GM12872 (cell line): ENCODE results near the gene UCN2.

ENCODE experiments used
- CTCF ChIP-seq: IDR thresholded peaks from 3 replicates; pipeline ENCODE4 v1.5.1; 2011; ENCODE audit warnings: low read depth, mild to moderate bottlenecking, low read length, moderate library complexity; ENCODE audit not compliant: insufficient read depth

The UCN2 gene

DNA sequence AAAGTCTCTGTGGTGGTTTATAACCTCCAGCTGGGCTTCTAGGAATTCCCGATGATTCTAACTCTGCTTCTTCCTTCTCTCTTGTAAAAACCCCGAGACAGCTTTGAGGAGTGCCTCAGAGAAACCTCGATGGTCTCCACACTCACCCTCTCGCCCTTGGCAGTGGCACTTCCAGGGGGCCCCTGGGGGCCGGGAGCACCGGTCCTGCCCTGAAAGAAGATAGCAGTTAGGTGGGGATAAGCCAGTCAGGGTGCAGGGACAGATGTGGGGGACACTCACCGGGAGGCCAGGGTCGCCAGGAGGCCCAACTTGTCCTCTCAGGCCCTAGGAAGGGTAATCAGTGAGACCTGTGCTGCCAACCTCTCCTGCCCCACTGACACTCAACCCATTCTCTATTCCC, 21.8 kb upstream of the UCN2 start:
- no peak for TF ChIP-seq CTCF

DNA sequence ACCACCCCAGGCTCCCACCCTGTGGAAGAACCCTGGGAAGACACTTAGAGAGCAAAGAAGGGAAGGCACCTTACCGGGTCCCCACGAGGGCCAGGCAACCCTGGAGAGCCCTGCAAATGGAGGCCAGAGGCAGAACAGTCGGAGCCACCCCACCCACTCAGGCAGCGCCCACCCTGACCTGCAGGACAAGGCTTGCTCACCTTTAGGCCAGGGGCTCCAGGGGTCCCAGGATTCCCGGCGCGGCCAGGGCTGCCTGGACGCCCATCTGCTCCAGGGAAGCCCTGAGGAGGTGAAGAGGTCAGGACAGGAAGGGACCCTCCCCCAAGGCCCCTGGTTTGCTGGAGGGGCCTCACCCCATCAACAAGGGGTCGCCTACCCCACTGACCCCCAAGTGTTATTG, 21.3 kb upstream of the UCN2 start:
- TF ChIP-seq CTCF, result no peak

DNA sequence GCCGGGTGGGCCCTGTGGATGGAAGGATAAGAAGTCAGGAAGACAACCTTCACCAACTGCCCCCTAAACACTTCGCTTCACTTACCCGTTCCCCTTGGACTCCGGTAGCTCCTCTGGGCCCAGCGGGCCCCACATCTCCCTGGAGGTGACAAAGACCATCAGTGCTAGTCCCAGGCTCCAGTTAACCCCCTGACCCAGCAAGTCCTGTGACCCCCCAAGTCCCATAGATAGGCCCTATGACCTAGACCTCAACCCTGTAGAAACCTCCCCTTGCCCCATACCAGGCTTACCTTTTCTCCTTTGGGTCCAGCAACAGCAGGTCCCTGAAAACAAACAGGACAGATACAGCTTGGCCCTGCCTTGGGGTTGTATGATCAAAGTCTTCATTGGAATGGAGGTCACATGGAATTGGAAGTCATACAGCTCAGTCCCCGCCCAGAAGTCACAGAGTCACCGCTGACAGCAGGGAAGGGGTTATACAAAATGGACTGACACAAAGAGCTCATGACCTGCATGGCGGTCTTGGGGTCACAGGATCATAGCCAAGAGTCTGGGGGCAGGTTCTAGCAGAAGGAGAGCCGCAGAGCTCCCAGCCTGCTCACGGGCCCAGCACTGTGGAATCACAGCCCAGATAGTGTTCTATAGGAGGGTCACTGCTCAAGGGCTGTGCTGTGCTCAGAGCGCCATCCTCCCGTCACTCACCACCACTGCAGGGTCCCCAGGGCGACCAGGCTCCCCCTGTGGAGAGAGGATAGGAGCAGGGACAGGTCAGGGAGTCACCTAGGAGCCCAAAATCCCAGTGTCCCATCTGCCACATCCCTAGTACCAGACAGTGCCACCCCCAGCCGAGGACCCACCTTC, 18.3 kb upstream of the UCN2 start:
- no peak for TF ChIP-seq CTCF

DNA sequence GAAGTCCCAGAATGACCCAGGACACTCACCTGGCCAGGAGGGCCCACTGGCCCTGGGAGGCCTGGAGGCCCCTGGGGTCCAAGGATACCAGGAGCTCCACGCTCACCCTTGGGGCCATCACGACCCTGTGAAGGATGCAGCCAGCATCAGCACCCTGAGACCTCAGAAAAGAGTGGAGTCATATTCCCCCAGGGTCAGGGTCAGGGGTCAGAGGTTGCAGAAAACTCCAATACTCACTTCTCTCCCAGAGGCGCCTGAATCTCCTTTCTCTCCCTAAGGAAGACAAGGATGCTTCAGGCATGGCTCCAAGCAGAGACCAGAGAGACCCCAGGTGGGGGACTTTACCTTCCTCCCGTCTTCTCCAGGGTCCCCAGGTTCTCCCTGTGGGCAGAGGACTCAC, 13.1 kb upstream of the UCN2 start:
- no peak for TF ChIP-seq CTCF

DNA sequence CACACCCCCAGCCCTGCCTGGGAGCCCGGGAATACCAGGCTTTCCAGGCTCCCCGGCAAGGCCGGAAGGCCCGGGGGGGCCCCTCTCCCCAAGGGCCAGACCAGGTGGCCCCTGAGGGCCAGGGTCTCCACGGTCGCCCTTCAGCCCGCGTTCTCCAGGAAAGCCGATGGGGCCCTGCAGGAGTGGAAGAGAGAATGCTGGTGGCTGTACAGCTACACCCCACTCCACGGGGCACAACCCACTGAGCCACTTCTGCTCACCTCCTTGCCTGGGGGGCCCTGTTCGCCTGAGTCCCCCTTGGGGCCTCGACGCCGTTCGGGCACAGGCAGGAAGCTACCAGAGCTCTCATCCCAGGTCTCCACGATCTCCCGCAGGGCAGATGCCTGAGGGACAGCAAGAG, 11.8 kb upstream of the UCN2 start:
- no peak for TF ChIP-seq CTCF

- no peak for TF ChIP-seq CTCF
Observed at GRCh38 chr3:48573973-48574585, 10.5 kb upstream of the UCN2 start.

DNA sequence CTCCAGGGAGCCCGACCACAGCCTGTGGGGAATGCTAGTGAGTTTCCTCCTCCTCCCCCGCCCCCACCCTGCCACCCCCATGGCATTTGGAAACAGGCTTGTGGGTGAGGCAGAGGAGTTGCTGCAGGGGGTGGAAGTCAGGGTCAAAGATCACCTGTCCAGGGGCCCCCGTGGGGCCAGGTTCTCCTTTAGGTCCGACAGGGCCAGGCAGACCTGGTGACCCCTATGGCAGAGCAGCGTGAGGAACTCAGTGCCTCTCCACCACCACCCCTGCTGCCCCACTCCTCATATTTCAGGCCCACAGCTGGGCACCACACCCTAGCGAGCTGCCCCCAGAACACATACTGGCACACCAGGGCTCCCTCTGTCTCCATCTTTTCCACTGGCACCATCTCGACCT, 8.9 kb upstream of the UCN2 start:
- no peak for TF ChIP-seq CTCF
